Kidney epithelial cell (primary cell): ENCODE measurements around the gene CCDC88B. TPM values are rescaled to one million over a fixed set of nuclear protein-coding genes. Genes with fewer than 3 reads are reported as not detected.

Experiments
- DNase-seq: peaks from one replicate; pipeline ENCODE4 v3.0.0-alpha.2; 2010; ENCODE audit warnings: low read depth
- H3K27me3 ChIP-seq: 2 replicates; pipeline ENCODE4 v1.6.0; 2011; ENCODE audit warnings: low read length; ENCODE audit not compliant: control insufficient read depth, insufficient read depth
- H3K36me3 ChIP-seq: 2 replicates; pipeline ENCODE4 v1.5.1; 2011; ENCODE audit warnings: low read length; ENCODE audit not compliant: control insufficient read depth, insufficient read depth
- H3K4me3 ChIP-seq: 2 replicates; pipeline ENCODE4 v1.5.1; 2011; ENCODE audit warnings: low read depth, mild to moderate bottlenecking, control low read depth, low read length
- total RNA-seq: library from RNA; depleted of rRNA; stranded (reverse); fragments of >200 nt; gene quantifications from 2 replicates; pipeline ENCODE4 v1.2.3, GENCODE V29; 2015
- TF ChIP-seq, protein P1 (sequence below): IDR thresholded peaks from 2 replicates; pipeline ENCODE4 v1.5.1; 2011; ENCODE audit warnings: mild to moderate bottlenecking, moderate library complexity, low read length, control low read depth, inconsistent platforms; ENCODE audit not compliant: insufficient read depth, poor library complexity, severe bottlenecking

The CCDC88B gene
- total RNA-seq, 1 donor from 2014 or later = 1.3 TPM

DNA sequence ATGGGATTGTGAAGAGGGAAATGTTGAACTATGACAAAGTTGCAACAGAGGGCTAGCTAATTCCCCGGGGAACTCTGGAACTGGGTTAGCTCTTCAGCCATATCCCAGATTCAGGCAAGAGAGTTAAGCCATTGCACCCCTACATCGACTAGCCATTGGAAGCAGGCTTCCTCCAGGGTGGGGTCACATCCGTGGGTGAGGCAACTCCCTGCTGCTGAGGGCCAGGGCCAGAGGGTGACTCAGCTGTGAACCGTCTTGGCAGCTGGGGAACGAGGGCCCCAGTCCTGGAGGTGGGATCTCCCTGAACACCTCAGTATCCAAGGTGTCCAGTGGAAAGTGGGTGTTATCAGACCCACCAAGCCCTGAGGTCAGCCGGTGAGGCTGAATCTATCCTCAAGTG, 60.1 kb downstream of the CCDC88B start:
- no peaks in the 10 kb centered on the region for H3K36me3 ChIP-seq
- no peak for DNase-seq

DNA sequence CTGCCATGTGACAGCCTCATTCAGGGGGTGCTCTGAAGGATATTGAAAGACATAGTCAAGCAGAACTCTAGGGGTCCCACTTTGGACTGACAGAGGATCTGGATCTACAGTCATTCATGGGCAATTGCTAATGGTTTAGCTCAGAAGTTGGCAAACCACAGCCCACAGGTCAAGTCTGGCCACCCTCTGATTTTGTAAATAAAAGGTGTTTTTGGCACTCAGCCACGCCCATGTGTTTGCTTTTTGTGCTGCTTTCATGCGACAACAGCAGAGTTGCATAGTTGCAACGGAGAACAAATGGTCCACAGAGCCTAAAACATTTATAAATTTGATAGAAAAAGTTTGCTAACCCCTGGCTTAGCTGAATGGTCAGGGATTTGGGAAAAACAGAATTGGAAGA, 60.7 kb downstream of the CCDC88B start:
- Histone ChIP-seq H3K27me3 (no peaks in the 10 kb centered on the region), H3K36me3 (no peaks in the 10 kb centered on the region), H3K4me3 (no peak overlapping the region)
- TF ChIP-seq, protein P1, sequence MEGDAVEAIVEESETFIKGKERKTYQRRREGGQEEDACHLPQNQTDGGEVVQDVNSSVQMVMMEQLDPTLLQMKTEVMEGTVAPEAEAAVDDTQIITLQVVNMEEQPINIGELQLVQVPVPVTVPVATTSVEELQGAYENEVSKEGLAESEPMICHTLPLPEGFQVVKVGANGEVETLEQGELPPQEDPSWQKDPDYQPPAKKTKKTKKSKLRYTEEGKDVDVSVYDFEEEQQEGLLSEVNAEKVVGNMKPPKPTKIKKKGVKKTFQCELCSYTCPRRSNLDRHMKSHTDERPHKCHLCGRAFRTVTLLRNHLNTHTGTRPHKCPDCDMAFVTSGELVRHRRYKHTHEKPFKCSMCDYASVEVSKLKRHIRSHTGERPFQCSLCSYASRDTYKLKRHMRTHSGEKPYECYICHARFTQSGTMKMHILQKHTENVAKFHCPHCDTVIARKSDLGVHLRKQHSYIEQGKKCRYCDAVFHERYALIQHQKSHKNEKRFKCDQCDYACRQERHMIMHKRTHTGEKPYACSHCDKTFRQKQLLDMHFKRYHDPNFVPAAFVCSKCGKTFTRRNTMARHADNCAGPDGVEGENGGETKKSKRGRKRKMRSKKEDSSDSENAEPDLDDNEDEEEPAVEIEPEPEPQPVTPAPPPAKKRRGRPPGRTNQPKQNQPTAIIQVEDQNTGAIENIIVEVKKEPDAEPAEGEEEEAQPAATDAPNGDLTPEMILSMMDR = no peak
- no peak for DNase-seq

More for the DNA sequence above, 60.1 kb downstream of the CCDC88B start:
- no peaks in the 10 kb centered on the region for H3K27me3 ChIP-seq
- H3K4me3 ChIP-seq = no peak overlapping the region
- TF ChIP-seq, protein P1 = no peak

DNA sequence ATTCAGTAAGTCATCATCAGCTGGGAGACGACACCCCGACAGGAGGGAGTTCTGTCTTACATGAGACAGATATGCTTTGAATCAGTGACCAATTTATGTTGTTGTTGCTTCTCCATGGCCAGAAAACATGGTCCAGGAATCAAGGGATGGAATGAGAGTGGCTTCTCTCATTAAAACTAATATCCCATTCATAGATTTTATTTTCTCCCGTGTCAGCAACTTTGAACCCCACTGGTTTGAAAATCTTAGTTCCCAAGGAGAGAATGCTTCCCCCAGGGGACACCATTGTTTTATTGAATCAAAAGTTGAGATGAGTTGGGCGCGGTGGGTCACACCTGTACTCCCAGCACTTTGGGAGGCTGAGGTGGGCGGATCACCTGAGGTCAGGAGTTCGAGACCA, 61.8 kb downstream of the CCDC88B start:
- DNase-seq = no peak
- no peak overlapping the region for H3K4me3 ChIP-seq
- no peaks in the 10 kb centered on the region for H3K36me3 ChIP-seq
- TF ChIP-seq, protein P1 = no peak
- no peaks in the 10 kb centered on the region for H3K27me3 ChIP-seq

- TF ChIP-seq, protein P1 = no peak
- no peaks in the 10 kb centered on the region for H3K36me3 ChIP-seq
- no peak for DNase-seq
These were observed 63.1 kb downstream of the CCDC88B start for GRCh38 chr11:64403106-64403505.

DNA sequence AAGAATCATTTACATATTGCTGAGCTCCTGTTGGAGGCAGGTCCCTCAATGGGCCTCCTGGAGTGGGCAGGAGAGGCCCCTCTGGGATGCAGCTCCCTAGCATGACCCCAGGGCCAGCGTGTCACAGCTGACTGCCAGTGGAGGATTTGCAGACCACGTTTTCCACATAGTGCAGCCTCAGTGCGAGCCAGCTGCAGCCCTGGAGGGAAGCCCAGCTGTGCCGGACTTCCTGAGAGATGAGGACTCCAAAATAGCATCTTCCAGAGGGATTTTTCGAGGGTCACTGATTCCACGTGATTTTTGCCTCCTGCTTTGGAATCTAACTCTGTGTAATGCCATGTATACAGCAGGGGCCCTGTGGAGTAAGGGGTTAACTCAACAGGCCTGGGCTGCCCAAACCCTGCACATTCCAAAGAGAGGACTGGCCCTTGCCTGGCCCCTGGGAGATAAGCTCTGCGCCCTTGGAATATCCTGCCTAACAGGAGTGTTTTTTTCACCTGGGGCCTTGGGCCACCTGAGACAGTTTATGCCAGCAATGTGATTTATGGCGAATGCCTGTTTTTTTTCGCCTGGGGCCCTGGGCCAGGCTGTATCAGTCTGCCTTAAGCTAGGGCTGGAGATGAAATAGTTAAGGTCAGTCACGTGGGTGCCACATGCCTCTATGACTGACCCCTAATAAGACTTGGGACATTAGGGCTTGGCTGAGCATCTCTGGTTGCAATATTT, 66.4 kb downstream of the CCDC88B start:
- TF ChIP-seq, protein P1 = no peak
- H3K4me3 ChIP-seq = no peak overlapping the region
- H3K36me3 ChIP-seq = no peaks in the 10 kb centered on the region
- no peak for DNase-seq
- peaks cover 18% of the 10 kb centered on the region for H3K27me3 ChIP-seq

More at GRCh38 chr11:64403106-64403505, 63.1 kb downstream of the CCDC88B start:
- Histone ChIP-seq H3K27me3 (no peaks in the 10 kb centered on the region), H3K4me3 (no peak overlapping the region)

Other genes with a start within 250 kb of the CCDC88B start
- gene MACROD1, start 174.1 kb upstream of the CCDC88B start, total RNA-seq = 12.3 and 23.5 TPM in 2 replicates
- gene STIP1, start 154.0 kb upstream of the CCDC88B start, total RNA-seq = 138 and 148 TPM in 2 replicates
- gene FERMT3, start 133.5 kb upstream of the CCDC88B start, total RNA-seq = 0.25 and 2.1 TPM in 2 replicates
- 59.8 and 77.1 TPM in 2 replicates for gene TRPT1, start 114.0 kb upstream of the CCDC88B start, total RNA-seq
- gene NUDT22, start 113.9 kb upstream of the CCDC88B start, total RNA-seq = 50.7 and 61.1 TPM in 2 replicates
- gene DNAJC4, start 109.7 kb upstream of the CCDC88B start, total RNA-seq = 14.8 and 21.7 TPM in 2 replicates
- 54.7 and 61.4 TPM in 2 replicates for gene VEGFB, start 105.6 kb upstream of the CCDC88B start, total RNA-seq
- gene FKBP2, start 99.1 kb upstream of the CCDC88B start, total RNA-seq = 61.1 and 110 TPM in 2 replicates
- gene PPP1R14B, start 93.3 kb upstream of the CCDC88B start, total RNA-seq = 599 and 634 TPM in 2 replicates
- gene PLCB3, start 88.7 kb upstream of the CCDC88B start, total RNA-seq = 25.4 and 32.5 TPM in 2 replicates
- 118 and 153 TPM in 2 replicates for gene BAD, start 55.5 kb upstream of the CCDC88B start, total RNA-seq
- gene GPR137, start 54.4 kb upstream of the CCDC88B start, total RNA-seq = 21.9 and 44.3 TPM in 2 replicates
- not detected in 2 replicates for gene KCNK4, start 48.9 kb upstream of the CCDC88B start, total RNA-seq
- gene CATSPERZ, start 39.8 kb upstream of the CCDC88B start, total RNA-seq = not detected in 2 replicates
- gene ESRRA, start 34.7 kb upstream of the CCDC88B start, total RNA-seq = 54.3 and 58.8 TPM in 2 replicates
- 307 and 366 TPM in 2 replicates for gene TRMT112, start 22.6 kb upstream of the CCDC88B start, total RNA-seq
- gene PRDX5, start 22.1 kb upstream of the CCDC88B start, total RNA-seq = 489 and 562 TPM in 2 replicates
- gene RPS6KA4, start 19.0 kb downstream of the CCDC88B start, total RNA-seq = 35.7 and 43.0 TPM in 2 replicates
- gene SLC22A11, start 215.7 kb downstream of the CCDC88B start, total RNA-seq = not detected in 2 replicates